Fibroblast of upper back skin (primary cell): Measurements from ENCODE around the gene ABCA1.

Experiments
- DNase-seq: peaks from one replicate; pipeline ENCODE4 v3.0.0-alpha.2; 2013

The ABCA1 gene

GRCh38 chr9:104747565-104748358 lies 180.2 kb downstream of the ABCA1 start, which contains the start of gene NIPSNAP3A:
Gene NIPSNAP3A (plus strand): TSS chr9:104747683. CDS start chr9:104747793, 110 bp downstream.
- DNase-seq = peak; percentile 69

- DNase-seq = no peak
Measured at GRCh38 chr9:104747245-104747564, 180.8 kb downstream of the ABCA1 start.

- DNase-seq = no peak
Measured at GRCh38 chr9:104746798-104747197, 181.2 kb downstream of the ABCA1 start.

- no peak for DNase-seq
Measured at GRCh38 chr9:104746285-104746684, 181.7 kb downstream of the ABCA1 start.

DNA sequence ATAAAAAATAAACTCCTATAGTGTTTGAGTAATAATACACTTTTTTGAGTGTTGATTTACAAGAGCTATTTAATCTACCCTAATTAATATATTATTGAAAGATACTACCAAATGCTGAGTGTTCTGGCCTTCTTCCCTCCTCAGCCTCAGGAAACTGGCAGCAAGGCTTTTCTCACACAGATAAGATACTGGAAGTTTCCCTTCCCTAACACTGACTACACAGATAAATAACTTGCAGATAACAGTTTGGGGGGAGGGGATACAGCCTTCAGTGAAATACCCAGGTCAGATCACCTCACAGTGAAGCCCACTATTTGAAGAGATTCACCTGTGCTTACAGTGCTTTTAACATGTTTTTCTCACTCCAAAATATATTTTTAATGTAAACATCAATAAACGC lies 182.1 kb downstream of the ABCA1 start:
- DNase-seq = no peak

- peak; percentile 77 for DNase-seq
Measured at GRCh38 chr9:104743376-104743985, 184.5 kb downstream of the ABCA1 start.

DNA sequence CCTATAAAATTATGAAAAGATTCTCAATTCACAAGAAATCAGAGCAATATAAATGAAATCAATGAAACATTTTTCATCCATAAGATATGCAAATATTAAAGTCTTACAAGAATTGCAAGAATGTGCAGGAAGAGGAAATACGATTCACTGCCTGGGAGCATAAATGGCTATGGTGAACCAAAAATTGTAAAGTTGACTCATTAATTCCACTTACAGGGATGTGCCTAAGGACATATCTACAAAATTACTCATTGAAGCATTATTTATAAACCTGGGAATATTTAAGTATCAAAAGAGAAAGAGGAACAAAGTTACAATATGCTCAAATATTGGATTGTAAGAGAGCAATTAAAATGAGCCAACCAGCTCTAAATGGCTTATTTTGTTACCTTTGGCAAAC lies 187.3 kb downstream of the ABCA1 start:
- peak; percentile 78 for DNase-seq

GRCh38 chr9:104738452-104738851 lies 189.5 kb downstream of the ABCA1 start:
- DNase-seq = no peak
